ENCODE data around the gene DCTPP1.

The DCTPP1 gene

DNA sequence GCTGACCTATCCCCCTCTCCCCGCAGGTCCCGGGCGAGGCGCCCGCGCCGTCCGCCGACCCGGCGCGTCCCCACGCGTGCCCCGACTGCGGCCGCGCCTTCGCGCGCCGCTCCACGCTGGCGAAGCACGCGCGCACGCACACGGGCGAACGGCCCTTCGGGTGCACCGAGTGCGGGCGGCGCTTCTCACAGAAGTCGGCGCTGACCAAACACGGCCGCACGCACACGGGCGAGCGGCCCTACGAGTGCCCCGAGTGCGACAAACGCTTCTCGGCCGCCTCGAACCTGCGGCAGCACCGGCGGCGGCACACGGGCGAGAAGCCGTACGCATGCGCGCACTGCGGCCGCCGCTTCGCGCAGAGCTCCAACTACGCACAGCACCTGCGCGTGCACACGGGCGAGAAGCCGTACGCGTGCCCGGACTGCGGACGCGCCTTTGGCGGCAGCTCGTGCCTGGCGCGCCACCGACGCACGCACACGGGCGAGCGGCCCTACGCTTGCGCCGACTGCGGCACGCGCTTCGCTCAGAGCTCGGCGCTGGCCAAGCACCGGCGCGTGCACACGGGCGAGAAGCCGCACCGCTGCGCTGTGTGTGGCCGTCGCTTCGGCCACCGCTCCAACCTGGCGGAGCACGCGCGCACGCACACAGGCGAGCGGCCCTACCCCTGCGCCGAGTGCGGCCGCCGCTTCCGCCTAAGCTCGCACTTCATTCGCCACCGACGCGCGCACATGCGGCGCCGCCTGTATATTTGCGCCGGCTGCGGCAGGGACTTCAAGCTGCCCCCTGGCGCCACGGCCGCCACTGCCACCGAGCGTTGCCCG, 12.1 kb downstream of the DCTPP1 start:
- DNase-seq: peak; percentile 97
- in situ Hi-C loops (cut with HindIII; ENCODE audit: low pct_ligation_motif_present, low pct_unique_long_range_greater_than_20kb, low sequenced_read_pairs): no loop called here

DNA sequence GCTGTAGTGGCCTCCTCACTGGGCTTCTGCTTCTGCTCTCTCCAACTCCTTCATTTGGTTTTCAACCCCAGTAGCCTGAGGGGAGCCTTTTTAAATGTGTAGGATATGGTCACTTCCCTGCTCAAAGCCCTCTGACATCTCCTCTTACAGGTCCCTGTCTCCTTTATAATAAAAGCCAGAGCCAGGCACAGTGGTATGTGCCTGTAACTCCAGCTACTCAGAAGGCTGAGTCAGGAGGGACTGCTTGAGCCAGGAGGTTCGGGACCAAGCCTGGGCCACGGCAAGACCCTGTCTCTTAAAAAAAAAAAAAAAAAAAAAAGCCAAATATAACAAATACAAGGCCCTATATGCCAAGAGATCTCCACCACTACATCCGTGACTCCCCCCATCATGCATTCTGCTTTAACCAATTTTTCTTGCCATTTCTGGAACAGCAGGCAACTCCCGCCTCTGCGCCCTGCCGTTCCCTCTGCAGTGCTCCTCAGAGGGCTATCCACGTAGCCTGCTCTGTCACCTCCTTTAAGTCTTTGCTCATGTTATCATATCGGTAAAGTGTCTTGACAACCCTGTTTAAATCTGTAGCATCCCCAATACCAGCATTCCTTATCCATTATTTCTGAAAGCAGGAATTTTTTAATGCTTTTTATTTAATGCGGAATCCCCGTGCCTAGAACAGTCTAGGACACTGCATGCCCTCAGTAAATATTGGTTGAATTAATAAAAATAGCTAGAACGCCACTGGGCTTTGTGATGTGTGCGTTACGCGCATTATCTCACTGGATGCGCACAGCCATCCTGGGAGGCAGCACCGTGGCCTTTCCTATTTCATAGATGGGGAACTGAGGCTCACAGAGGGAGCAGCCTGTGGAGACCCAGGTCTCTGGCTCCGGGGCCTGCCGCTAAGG, 13.0 kb downstream of the DCTPP1 start:
- in situ Hi-C loops (cut with HindIII; ENCODE audit: low pct_ligation_motif_present, low pct_unique_long_range_greater_than_20kb, low sequenced_read_pairs): no loop called here
- no peak for DNase-seq

DNA sequence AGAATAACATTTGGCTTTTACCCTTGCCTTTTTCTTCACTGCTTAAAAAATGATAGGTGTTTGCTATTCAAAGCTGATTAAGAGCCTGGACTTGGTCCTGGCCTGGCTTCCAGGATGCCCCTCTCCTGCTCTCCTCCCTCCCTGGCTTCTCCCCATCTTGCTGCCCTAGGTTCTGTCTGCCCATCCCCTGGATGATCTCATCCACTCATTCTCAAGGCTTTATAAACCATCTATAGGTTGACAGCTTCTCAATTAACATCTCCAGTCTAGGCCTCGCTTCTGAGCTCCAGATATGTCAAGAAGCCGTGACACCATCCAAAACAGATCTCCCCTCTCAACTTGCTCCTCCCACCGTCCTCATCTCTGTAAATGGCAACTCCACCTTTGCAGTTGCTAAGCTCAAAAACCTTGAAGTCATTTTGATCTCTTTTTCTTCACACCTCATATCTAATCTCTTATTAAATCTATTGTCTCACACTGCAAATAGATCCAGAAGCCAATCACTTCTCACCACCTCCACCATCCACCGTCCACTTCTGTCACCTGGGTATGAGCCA, 13.7 kb downstream of the DCTPP1 start:
- no peak for DNase-seq
- in situ Hi-C loops (cut with HindIII; ENCODE audit: low pct_ligation_motif_present, low pct_unique_long_range_greater_than_20kb, low sequenced_read_pairs): no loop called here

DNA sequence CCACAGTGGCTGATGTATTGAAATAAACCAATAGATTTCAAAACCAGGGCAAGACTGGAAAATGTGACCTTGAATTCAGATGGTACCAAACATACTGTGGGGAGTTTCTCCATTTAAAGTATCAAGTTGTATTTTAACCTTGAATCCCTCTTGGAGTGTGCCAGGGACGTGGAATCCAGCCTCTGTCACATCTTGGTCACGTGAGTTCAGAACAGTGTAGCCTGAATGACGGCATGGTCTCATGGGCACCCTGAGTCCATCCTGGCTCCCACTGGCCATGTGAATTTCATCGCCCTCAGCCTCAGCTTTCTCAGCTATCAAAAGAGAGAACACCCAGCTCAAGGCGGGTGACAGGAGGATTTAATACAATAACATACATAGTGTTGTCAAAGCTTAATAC, 15.7 kb downstream of the DCTPP1 start:
- in situ Hi-C loops (cut with HindIII; ENCODE audit: low pct_ligation_motif_present, low pct_unique_long_range_greater_than_20kb, low sequenced_read_pairs): no loop called here
- no peak for DNase-seq

DNA sequence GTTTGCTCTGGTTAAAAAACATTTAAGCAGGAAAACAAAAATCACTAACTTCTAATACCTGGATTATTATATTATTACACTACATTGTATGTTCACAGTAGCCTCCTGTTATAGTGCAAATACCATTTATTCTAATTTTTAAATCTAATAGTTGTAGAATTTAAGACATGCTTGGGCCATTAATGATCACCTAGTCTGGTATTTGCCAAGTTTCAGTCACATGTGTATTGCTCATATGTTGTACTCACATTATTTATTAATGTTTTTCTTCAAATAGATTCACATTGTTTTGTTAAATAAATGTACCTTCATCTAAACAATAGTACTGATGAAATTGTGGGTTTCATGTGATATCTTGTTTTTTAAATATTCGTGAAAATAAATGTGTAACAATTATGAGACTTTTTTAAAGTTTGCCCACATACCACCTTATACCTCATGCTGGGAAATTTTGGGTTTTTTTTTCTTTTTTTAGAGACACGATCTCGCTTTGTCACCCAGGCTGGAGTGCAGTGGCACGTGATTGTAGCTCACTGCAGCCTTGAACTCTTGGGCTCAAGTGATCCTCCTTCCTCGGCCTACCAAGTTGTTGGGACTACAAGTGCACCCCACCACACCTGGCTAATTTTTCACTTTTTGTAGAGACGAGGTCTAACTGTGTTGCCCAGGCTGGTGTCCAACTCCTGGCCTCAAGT, 16.6 kb downstream of the DCTPP1 start:
- in situ Hi-C loops (cut with HindIII; ENCODE audit: low pct_ligation_motif_present, low pct_unique_long_range_greater_than_20kb, low sequenced_read_pairs): no loop called here
- peak; percentile 56 for DNase-seq

DNA sequence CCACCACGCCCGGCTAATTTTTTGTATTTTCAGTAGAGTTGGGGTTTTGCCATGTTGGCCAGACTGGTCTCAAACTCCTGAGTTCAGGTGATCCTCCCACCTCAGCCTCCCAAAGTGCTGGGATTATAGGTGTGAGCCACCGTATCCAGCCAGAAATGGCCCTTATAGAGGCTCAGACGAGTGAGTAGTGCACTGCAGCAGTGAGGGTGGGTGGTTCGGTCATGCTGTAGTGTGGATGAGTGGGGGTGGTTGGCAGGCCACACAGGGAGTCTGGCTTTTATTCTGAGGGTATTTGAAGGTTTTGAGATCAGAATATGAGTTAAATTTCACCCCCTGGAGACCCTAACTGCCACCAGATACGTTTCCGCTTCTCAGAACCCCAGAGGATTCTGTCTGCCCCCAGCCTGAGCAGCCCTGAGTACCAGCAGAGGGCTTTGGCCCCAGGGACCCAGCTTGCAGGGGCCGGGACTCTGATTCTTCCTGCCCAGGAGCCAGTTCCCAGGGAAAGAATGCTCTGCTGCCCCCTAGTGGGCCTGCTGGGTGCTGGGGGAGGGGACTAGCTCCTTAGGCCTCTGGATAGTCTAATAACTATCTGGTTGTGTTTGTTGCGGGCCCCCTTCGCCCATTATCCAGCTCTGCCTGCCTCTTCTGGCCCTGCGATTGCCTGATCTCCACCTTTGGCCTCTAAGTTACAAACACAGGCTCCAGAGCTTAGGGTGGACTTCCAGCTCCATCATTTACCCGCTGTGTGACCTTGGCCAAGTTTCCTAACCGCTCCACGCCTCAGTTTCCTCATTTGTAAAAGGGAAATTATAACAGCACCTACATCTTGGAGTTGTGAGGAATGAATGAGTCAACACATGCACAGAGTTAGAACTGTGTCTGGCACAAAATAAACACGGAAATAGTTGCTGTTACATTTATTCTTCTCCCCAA, 20.4 kb downstream of the DCTPP1 start:
- peak; percentile 94 for DNase-seq
- in situ Hi-C loops (cut with HindIII; ENCODE audit: low pct_ligation_motif_present, low pct_unique_long_range_greater_than_20kb, low sequenced_read_pairs): no loop called here

DNA sequence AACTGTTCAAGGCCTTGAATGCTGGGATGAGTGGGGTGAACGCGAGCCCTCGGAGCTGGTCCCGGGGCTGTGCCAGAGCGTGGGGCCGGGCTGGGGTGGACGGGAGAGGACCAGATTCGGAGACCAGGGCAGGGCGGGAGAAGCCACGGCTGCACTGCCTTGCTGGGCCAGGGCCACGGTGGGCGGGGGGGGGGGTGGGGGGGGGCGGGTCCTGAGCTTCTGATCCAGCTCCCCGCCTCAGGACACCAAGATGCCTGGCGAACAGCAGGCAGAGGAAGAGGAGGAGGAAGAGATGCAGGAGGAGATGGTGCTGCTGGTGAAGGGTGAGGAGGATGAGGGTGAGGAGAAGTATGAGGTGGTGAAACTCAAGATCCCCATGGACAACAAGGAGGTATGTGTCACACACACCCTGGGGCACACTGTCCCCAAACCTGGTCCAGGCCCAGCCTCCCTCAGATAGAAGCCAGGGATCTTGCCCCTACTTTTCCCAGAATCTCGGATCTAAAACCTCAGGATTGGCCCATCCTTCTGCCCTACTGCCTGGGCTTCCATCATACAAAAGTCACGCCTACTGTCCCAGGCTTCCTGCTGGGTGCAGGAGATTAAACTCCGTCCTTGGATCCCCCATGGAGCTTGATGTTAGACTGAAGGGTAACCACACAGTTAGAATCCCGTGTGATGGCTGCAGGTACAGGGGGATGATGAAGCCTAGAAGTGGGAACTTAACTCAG, 21.9 kb downstream of the DCTPP1 start:
- DNase-seq: no peak
- in situ Hi-C loops (cut with HindIII; ENCODE audit: low pct_ligation_motif_present, low pct_unique_long_range_greater_than_20kb, low sequenced_read_pairs): no loop called here

DNA sequence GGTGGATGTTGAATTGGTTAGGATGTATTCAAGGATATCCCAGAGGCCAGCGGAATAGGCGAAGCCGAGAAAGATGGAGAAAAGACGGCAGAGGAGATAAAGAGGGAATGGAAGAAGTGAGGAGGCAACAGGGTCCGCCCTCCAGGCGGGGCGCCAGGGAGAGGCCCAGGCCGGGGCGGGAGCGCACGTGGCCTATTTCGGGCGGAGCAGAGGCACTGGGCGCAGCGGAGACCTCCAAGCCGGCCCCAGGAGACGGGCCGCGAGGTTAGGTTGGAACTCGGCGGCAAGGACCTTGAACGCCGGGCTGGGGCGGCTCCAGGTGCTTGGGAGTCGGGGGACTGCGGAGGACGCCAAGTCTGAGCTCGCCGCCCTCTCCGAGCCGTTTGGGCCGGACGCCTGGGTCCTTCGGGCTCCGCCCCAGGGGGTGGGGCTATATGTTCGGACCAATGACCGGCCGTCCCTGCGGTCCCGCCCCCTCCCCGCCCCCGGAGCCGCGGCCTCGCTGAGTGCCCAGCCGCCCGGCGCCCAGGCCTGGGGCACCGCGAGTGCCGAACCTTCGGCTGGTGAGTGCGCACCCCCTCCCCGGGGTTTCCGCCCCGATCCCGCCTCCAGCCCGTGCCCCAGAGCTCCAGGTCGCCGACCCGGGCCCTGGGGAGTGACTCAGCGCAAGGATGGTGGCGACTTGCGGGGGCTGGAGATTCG, 22.6 kb downstream of the DCTPP1 start, which contains the start of gene ZNF771:
ZNF771 (plus strand) TSS at position 505 of the 702 bp plus-strand sequence. CDS start 448 bp downstream, outside the sequence.
- in situ Hi-C loops (cut with HindIII; ENCODE audit: low pct_ligation_motif_present, low pct_unique_long_range_greater_than_20kb, low sequenced_read_pairs): no loop called here
- DNase-seq: peak; percentile 94

DNA sequence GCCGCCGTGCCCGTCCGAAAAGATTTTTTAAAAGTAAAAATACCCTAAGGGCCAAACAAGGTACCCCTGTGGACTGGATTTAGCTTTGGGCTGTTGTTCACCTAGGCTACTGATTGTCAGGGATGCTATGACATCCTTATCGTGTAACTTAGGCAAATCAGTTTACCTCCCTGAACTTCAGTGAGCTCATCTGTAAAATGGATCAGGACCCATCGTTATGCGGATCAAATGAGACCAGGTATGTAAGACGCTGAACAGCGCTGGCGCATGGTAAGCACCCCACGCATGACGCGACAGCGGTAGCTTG, 23.1 kb downstream of the DCTPP1 start:
- in situ Hi-C loops (cut with HindIII; ENCODE audit: low pct_ligation_motif_present, low pct_unique_long_range_greater_than_20kb, low sequenced_read_pairs): no loop called here
- DNase-seq: no peak

DNA sequence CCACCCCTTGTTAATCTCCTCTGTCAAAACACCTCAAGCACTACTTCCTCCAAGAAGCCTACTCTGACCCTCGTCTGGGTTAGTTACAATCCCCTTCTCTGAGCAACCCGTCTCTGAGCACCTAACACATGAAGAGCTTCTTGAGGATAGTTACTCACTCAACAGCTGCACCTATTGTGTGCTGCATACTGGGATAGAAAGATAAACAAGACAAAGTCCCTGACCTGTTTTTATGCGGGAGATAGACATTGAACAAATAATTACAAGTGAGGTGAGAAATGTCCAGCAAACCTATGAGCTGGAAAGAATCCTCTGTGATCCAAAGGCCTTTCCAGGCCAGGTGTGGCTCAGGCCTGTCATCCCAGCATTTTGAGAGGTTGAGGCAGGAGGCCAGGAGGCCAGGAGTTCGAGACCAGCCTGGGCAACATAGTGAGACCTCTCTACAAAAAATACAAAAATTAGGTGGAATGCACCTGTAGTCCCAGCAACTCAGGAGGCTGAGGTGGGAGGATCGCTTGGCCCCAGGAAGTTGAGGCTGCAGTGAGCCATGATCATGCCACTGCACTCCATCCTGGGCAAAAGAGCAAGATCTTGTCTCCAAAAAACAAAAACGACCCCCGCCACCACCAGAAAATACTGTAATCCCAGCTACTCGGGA, 27.9 kb downstream of the DCTPP1 start:
- in situ Hi-C loops (cut with HindIII; ENCODE audit: low pct_ligation_motif_present, low pct_unique_long_range_greater_than_20kb, low sequenced_read_pairs): no loop called here
- no peak for DNase-seq

DNA sequence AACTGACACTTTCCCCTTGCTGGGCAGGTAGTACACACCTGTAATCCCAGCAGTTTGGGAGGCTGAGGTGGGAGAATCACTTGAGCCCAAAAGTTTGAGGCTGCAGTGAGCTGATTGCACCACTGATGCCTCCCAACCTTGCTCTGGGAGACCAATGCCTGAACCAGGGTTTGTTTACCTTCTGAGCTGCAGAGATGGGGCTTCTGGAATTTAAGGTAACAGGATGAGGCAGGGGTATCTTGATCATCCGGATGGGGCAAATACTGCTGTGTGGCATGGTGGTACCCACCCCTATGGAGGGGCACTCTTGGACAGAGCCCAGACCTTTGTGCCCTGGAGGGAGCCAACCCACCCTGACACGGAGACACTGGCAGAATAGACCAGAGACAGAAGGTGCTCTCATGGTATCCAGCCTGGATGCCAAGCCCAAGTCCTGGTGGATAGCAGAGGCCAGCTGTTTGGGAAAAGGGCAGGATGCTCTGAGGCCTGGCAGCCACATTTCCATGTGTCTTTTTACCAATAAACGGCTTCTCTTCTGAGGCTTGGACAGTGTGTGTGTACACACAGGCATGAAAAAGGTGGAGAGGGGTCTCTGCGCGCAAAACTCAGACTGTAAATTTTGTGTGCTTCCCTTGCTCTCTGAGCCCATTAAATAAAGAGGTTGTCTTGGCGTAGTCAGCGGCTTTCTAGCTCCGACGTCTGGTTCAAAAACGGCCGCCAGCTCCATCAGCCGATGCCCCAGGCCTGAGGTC, 30.2 kb downstream of the DCTPP1 start:
- no peak for DNase-seq
- in situ Hi-C loops (cut with HindIII; ENCODE audit: low pct_ligation_motif_present, low pct_unique_long_range_greater_than_20kb, low sequenced_read_pairs): no loop called here

DNA sequence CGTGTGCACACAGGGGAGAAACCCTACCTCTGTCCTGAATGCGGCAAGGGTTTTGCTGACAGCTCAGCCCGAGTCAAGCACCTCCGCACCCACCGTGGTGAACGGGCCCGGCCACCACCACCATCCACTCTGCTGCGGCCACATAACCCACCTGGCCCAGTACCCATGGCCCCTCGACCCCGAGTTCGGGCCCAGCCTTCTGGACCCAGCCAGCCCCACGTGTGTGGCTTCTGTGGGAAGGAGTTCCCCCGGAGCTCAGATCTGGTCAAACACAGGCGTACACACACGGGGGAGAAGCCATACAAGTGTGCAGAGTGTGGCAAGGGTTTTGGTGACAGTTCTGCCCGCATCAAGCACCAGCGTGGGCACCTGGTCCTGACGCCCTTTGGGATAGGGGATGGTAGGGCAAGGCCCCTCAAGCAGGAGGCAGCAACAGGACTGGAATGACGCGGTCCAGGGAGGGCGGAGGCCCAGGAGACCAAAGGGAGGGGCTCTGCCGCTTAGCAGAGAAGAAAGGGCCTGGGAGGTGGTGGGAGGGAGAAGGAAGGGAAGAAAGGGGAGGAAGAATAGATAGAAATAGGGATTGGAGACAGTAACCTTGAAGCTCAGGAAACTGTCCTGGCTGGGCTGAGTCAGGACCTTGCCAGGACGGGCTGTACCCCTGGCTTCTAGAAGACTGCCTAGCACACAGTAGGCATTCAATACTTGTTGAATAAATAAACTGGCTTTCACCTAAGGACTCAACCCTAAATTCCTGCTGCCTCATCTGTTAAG, 31.0 kb downstream of the DCTPP1 start:
- in situ Hi-C loops (cut with HindIII; ENCODE audit: low pct_ligation_motif_present, low pct_unique_long_range_greater_than_20kb, low sequenced_read_pairs): no loop called here
- DNase-seq: no peak

DNA sequence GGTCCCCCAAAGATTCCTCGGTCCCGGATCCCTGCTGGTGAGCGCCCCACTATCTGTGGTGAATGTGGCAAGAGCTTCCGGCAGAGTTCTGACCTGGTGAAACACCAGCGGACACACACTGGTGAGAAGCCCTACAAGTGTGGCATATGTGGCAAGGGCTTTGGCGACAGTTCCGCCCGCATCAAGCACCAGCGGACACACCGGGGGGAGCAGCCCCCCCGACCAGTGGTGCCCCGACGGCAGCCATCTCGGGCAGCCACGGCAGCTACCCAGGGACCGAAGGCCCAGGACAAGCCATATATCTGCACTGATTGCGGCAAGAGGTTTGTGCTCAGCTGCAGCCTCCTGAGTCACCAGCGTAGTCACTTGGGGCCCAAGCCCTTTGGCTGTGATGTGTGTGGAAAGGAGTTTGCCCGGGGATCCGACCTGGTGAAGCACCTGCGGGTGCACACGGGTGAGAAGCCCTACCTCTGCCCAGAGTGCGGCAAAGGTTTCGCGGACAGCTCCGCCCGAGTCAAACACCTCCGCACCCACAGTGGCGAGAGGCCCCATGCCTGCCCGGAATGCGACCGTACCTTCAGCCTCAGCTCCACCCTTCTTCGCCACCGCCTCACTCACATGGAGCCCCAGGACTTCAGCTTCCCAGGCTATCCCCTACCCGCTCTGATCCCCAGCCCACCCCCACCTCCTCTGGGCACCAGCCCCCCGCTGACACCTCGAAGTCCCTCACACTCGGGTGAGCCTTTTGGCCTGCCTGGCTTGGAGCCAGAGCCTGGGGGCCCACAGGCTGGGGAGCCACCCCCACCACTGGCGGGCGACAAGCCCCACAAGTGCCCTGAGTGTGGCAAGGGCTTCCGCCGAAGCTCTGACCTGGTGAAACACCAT, 31.8 kb downstream of the DCTPP1 start:
- DNase-seq: no peak
- in situ Hi-C loops (cut with HindIII; ENCODE audit: low pct_ligation_motif_present, low pct_unique_long_range_greater_than_20kb, low sequenced_read_pairs): no loop called here

DNA sequence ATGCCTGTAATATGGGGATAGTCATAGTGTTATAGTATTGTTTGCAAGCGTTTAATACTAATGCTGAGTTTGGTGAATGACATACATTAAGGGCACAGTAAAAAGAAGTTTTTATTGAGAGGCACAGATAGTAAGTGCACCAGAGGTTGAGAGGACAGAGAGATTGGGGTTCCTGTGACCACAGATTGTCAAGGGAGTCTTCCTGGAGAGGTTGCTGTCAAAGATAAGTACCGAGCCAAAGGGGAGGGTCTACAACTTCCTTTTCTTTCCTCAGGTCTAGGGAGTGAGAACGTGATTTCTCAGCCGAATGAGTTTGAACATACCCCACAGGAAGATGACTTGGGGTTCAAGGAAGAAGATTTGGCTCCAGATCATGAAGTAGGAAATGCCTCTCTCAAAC, 32.8 kb downstream of the DCTPP1 start:
- in situ Hi-C loops (cut with HindIII; ENCODE audit: low pct_ligation_motif_present, low pct_unique_long_range_greater_than_20kb, low sequenced_read_pairs): no loop called here
- DNase-seq: no peak
